ENCODE results near the gene FAIM2.
A peak's percentile ranks its signal among the peaks of the same experiment; 100 is the strongest.
"Not testable (repeated sequence)": the region's sequence is repeated elsewhere in the genome, so short reads cannot be mapped to it uniquely, and the experiment has no call there.

Gene FAIM2

GRCh38 chr12:49860921-49861320 lies 42.8 kb downstream of the FAIM2 start:
- not testable (repeated sequence) for DNase-seq

- not testable (repeated sequence) for DNase-seq
These were observed 47.8 kb downstream of the FAIM2 start for GRCh38 chr12:49855890-49856289.

- no peak for DNase-seq
These were observed 48.7 kb downstream of the FAIM2 start for GRCh38 chr12:49854976-49855375.

- DNase-seq: no peak
These were observed 50.0 kb downstream of the FAIM2 start for GRCh38 chr12:49853671-49854070.

- no peak for DNase-seq
These were observed 56.5 kb downstream of the FAIM2 start for GRCh38 chr12:49847161-49847560.

GRCh38 chr12:49846032-49846431 lies 57.7 kb downstream of the FAIM2 start:
- no peak for DNase-seq

GRCh38 chr12:49843876-49844437 lies 59.7 kb downstream of the FAIM2 start:
- DNase-seq: no peak

GRCh38 chr12:49843411-49843810 lies 60.3 kb downstream of the FAIM2 start:
- no peak for DNase-seq

GRCh38 chr12:49842519-49843352 lies 61.0 kb downstream of the FAIM2 start, which contains the start of gene BCDIN3D:
Gene BCDIN3D (minus strand): TSS chr12:49843106. CDS start chr12:49843087, 19 bp downstream.
- DNase-seq: peak; percentile 62 to 93

GRCh38 chr12:49838973-49839633 lies 64.6 kb downstream of the FAIM2 start:
- peak in 1 of 2 experiments; percentile 43 for DNase-seq

- no peak for DNase-seq
These were observed 70.8 kb downstream of the FAIM2 start for GRCh38 chr12:49832836-49833421.

GRCh38 chr12:49831717-49832116 lies 72.0 kb downstream of the FAIM2 start:
- no peak for DNase-seq

GRCh38 chr12:49828133-49829091 lies 75.3 kb downstream of the FAIM2 start, which contains the start of gene NCKAP5L:
Gene NCKAP5L (minus strand): TSS chr12:49828413. CDS start chr12:49804044, 24,369 bp downstream.
- DNase-seq: peak; percentile 84 to 94

GRCh38 chr12:49827401-49828099 lies 76.2 kb downstream of the FAIM2 start:
- peak; percentile 27 to 57 for DNase-seq

GRCh38 chr12:49827051-49827400 lies 76.7 kb downstream of the FAIM2 start:
- DNase-seq: no peak

GRCh38 chr12:49825971-49826421 lies 77.7 kb downstream of the FAIM2 start:
- no peak for DNase-seq

- no peak for DNase-seq
These were observed 78.2 kb downstream of the FAIM2 start for GRCh38 chr12:49825360-49825970.

- DNase-seq: no peak
These were observed 78.8 kb downstream of the FAIM2 start for GRCh38 chr12:49824895-49825294.

- no peak for DNase-seq
These were observed 79.3 kb downstream of the FAIM2 start for GRCh38 chr12:49824416-49824815.

- no peak for DNase-seq
These were observed 79.7 kb downstream of the FAIM2 start for GRCh38 chr12:49823951-49824350.

- DNase-seq: no peak
These were observed 80.3 kb downstream of the FAIM2 start for GRCh38 chr12:49823350-49823749.
